GM10847 (cell line): ENCODE data around the gene TMIGD2.

Experiments
- POLR2A ChIP-seq: IDR thresholded peaks from 2 replicates; pipeline ENCODE4 v1.6.1; 2011; ENCODE audit not compliant: insufficient read length; ENCODE audit errors: extremely low read depth

The TMIGD2 gene

DNA sequence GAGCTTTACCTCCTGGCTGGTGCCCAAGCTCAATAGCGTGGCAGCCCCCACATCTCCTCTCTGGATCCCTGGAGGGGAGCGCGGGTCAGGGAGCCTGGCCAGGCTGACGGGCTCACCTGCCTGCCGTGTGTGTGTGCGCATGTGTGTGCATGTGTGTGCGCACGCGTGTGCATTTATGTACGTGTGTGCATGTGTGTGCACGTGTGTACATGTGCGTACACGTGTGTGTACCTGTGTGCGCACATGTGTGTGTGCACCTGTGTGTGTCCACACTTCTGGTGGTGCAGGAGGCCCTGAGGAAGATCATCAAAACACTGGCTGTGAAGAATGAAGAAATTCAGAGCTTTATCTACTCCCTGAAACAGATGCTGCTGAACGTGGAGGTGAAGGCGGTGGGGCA, 3.5 kb upstream of the TMIGD2 start:
- TF ChIP-seq POLR2A, result no peak

GRCh38 chr19:4305257-4305612, 3.0 kb upstream of the TMIGD2 start:
- no peak for TF ChIP-seq POLR2A

GRCh38 chr19:4304538-4305256, 2.5 kb upstream of the TMIGD2 start, which contains the start of gene FSD1:
Gene FSD1 (plus strand): TSS chr19:4304598. CDS start chr19:4304747, 149 bp downstream.
- TF ChIP-seq POLR2A, result no peak

GRCh38 chr19:4303819-4304537, 1.8 kb upstream of the TMIGD2 start:
- TF ChIP-seq POLR2A, result no peak

DNA sequence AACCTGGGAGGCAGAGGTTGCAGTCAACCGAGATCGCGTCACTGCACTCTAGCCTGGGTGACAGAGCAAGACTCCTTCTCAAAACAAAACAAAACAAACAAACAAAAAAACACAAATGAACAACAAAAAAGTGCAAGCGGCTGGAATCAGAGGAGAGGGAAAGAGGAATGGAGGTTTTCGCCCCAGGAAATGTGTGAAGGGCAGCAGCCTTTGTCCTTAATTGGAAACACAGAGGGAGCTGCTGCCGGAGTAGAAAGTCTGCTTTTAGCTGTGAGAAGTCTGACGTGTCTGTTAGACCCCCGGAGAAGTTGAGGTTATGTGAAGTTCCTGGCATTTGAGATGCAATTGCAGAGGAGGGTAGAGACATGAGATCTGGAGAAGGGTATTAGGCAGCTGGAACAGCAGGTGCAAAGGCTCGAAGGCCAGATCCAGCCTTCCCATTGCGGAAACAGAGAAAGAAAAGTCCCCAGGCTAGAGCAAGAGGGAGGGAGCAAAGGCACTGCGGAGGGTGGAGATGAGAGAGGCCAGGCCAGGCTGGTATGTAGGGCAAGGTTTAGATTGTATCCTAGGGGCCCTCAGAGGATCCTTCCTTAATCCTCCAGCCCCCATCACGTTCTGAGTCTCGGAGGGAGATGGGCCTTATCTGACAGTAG, 473 bp downstream of the TMIGD2 start:
- TF ChIP-seq POLR2A, result no peak

GRCh38 chr19:4300589-4300988, 1.6 kb downstream of the TMIGD2 start:
- no peak for TF ChIP-seq POLR2A

DNA sequence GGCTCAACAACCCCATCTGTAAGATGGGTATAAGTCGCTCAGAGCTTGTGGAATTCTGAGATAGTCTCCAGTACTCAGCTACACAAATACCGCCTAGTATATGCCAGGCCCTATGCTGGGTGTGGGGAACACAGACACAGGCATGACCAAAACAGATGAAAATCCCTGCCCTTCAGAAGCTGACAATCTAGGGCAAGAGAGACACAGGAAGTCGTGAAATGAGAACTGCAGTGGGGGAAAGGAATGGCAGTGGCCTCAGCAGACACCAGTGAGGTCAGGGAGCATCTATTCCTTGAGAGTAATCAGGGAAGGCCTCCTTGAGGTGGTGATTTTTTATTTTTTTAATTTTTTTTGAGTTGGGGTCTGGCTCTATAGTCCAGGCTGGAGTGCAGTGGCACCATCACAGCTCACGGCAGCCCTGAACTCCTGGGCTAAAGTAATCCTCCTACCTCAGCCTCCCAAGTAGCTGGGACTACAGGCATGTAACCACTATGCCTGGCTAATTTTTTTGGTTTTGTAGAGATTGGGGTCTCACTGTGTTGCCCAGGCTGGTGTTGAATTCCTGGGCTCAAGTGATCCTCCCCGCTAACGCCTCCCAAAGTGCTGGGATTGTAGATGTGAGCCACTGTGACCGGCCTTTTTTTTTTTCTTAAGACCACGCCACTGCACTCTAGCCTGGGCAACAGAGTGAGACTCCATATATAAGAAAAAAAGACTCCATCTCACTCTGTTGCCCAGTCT, 3.2 kb downstream of the TMIGD2 start:
- no peak for TF ChIP-seq POLR2A

DNA sequence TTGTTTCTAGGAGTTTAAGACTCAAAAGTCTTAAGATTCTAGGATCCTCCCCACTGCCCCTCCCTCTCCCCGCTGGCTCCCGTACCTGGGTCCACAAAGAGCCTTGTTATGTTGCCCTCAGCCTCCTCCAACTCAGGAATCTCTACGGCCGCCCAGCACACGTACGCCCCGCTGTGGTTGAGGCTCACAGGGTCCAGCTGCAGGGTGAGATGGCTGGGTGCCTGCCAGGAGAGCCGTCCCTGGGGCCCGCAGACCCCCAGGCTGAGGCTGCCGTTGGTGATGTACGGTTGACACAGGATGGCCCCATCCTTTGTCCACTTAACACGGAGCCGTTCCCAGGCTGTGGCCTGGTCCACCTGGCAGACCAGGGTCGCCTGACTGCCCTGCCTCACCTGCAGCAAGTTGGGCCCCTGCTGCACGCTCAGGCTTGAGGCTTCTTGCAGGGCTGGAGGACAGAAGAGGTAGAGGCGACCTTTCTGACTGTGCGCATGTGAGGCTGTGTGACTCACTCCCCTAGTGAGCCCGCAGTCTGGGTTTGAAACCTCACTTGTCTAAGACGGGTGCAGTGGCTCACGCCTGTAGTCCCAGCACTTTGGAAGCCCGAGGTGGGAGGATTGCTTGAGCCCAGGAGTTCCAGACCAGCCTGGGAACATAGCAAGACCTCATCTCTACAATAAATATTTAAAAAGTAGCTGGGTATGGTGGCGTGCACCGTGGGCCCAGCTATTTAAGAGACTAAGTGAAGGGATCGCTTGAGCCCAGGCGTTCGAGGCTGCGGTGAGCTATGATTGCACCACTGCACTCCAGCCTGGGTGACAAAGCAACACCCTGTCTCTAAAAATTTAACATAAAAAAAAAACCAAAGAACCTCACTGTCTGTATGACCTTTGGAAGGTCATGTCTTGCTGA, 4.0 kb downstream of the TMIGD2 start:
- TF ChIP-seq POLR2A, result no peak

DNA sequence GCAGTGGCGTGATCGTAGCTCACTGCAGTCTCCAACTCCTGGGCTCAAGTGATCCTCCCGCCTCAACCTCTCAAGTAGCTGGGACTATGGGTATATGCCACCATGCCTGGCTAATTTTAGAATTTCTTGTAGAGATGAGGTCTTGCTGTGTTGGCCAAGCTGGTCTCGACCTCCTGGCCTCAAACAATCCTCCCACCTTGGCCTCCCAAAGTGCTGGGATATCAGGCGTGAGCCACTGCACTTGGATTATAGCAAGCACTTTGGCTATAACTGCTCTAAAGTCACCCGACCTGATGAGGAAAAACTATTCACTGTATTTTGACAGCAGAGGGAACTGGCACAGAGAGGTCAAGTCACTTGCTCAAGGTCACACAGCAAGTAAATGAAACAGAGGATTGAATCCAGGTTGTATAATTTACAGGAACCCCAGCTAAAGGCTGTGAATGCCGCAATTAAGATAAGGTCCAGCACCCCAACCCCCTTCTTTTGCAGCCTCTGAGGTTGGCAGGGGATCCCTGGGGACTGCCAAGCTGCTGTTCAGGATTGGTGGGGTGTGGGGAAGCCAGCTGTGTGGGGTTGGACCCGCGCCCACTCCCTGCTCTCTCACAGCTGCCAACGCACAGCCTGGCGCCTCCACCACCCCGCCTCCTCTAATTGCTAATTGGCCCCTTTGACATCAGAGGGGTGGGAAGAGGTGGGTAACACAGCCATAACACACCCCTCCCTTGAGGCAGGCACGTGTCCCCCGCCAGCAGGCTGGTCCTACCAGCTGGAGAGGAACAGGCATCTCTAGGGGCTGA, 6.0 kb downstream of the TMIGD2 start:
- no peak for TF ChIP-seq POLR2A

- no peak for TF ChIP-seq POLR2A
Observed at GRCh38 chr19:4294389-4294788, 7.8 kb downstream of the TMIGD2 start.

DNA sequence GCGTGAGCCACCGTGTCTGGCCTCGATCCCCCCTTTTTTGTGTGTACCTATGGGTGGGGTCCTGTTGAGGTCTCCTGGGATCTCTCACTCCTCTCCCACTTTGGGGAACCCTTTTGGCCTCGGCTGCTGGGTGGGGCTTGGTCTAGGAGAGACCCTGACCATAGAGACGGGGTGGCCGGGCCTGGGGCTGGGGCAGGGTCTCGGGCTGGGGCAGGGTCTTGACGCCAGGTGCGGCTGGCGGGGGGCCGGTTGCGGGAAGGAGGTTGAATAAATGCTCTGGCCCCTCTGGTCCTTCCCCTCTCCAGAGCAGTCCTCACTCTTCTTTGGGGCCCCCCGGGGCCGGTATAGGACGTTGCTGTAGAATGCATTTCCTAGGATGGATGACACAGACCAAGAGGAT, 9.7 kb downstream of the TMIGD2 start:
- TF ChIP-seq POLR2A, result no peak

DNA sequence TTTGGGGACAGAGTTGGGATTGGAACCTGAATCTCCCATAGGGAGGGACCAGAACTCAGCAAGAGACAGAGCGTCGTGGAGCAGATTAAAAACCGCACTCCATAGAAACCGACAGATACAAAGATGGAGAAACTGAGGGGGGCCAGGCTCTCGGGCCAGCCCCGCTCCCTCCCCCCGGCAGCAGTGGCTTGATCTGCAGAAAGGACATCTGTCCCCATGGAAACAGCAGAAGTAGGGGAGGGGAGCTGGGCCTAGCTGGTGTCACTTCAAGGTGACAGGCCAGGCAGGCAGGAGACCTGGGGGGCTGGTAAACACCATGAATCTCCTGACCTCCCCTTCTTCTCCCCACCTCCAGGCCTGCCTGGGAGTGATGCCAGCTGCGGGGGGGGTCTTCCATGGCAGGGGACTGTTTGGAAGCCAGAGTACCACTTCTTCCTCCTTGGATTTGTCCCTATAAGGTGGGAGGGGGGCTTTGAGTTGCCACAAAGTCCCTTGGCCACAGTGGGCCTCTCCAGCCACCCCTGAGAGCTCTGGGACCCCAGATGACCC, 10.9 kb downstream of the TMIGD2 start:
- TF ChIP-seq POLR2A, result no peak

DNA sequence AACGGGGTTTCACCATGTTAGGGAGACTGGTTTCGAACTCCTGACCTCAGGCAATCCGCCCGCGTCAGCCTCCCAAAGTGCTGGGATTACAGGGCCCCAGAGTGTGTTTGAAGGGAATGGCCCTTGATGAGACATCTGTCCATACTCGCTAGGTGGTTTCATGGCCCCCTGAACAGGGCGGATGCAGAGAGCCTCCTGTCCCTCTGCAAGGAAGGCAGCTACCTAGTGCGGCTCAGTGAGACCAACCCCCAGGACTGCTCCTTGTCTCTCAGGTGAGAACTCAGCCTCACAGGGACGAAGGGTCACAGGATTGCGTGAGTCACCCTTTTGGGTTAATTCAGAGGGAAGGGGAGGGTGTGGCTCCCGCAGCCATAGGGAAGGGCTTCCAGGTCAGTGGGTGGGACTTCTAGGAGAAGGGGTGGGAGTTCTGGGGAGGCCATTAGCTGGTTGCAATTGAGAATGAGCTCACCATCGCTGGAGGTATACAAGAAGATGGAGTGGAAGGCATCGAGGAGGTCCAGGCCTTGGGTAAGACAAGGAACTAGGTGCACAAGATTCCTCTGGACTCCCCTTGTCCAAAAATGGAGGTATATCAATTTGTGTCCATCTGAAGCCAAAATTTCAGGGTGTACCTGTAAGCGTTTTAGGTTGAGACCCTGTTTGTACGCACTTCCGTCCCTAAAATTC, 14.0 kb downstream of the TMIGD2 start:
- TF ChIP-seq POLR2A, result no peak
